CD4-positive, alpha-beta T cell (primary cell): ENCODE data around the gene WFDC5. TPM values are rescaled to one million over a fixed set of nuclear protein-coding genes. Genes with fewer than 3 reads are reported as not detected.

Experiments
- ATAC-seq: fragments of 200-7000 bp; cut with Tn5 transposase; one replicate; pipeline ENCODE4 v1.10.0; 2022; ENCODE audit warnings: mild to moderate bottlenecking; ENCODE audit not compliant: poor library complexity
- CTCF ChIA-PET: fragments of 350-600 bp; sonication (Branson Sonifier 250); formaldehyde crosslinking; loops from one replicate; lab custom pipeline; 2021; ENCODE audit warnings: antibody characterized with exemption, inconsistent platforms; lab: Charles Lee
- POLR2A ChIA-PET: fragments of 350-600 bp; sonication (Branson Sonifier 250); formaldehyde crosslinking; loops from one replicate; lab custom pipeline; 2021; ENCODE audit warnings: antibody characterized with exemption, inconsistent platforms; lab: Charles Lee
- DNase-seq, 14 experiments: peaks; one replicate each; pipeline ENCODE4 v3.0.0-alpha.2; 2013 to 2020; ENCODE audit warnings: mixed read lengths in 2 of 14
- H3K27ac ChIP-seq, 2 donors: one replicate each; pipeline versions ENCODE4 v1.5.1 to v1.7.0; 2013; ENCODE audit warnings: low read length in 2 of 2, low read depth in 1 of 2, mild to moderate bottlenecking in 1 of 2
- H3K27me3 ChIP-seq, 2 experiments: 1 replicate in 1 of 2; 2 replicates in 1 of 2; pipeline versions ENCODE4 v1.6.1 to v1.7.0; 2013; ENCODE audit warnings: low read length in 2 of 2, control low read depth in 1 of 2, mild to moderate bottlenecking in 1 of 2, moderate library complexity in 1 of 2; ENCODE audit not compliant: insufficient read depth in 2 of 2, control insufficient read depth in 1 of 2
- H3K36me3 ChIP-seq: one replicate; pipeline ENCODE4 v1.6.1; 2013; ENCODE audit warnings: low read length, control low read depth; ENCODE audit not compliant: insufficient read depth
- H3K4me1 ChIP-seq: one replicate; pipeline ENCODE4 v1.6.1; 2013; ENCODE audit warnings: low read length, control low read depth; ENCODE audit not compliant: insufficient read depth
- H3K4me3 ChIP-seq: one replicate; pipeline ENCODE4 v1.5.1; 2013; ENCODE audit warnings: mild to moderate bottlenecking, low read length, moderate library complexity
- H3K9me3 ChIP-seq, 2 experiments: 1 replicate in 1 of 2; 2 replicates in 1 of 2; pipeline versions ENCODE4 v1.6.1 to v1.7.0; 2013; ENCODE audit warnings: low read length in 2 of 2, mild to moderate bottlenecking in 2 of 2, control low read depth in 1 of 2, moderate library complexity in 1 of 2; ENCODE audit not compliant: control insufficient read depth in 1 of 2, insufficient read depth in 1 of 2
- H3K27ac Mint-ChIP-seq: one replicate; pipeline ENCODE4 v1.8.0; 2020; ENCODE audit warnings: mixed read lengths
- H3K27me3 Mint-ChIP-seq: one replicate; pipeline ENCODE4 v1.8.0; 2021; ENCODE audit warnings: mixed read lengths
- H3K36me3 Mint-ChIP-seq: one replicate; pipeline ENCODE4 v1.8.0; 2021; ENCODE audit warnings: low read depth, mixed read lengths
- H3K4me1 Mint-ChIP-seq: one replicate; pipeline ENCODE4 v1.8.0; 2021; ENCODE audit warnings: low read depth, mixed read lengths
- H3K4me3 Mint-ChIP-seq: one replicate; pipeline ENCODE4 v1.8.0; 2020; ENCODE audit warnings: mild to moderate bottlenecking, mixed read lengths
- H3K9me3 Mint-ChIP-seq: one replicate; pipeline ENCODE4 v1.8.0; 2020; ENCODE audit warnings: mixed read lengths
- intact Hi-C, 2 experiments: fragments of 100-400 bp; cut with DNase I in 1 of 2; cut with micrococcal nuclease in 1 of 2; formaldehyde crosslinking; loops; one replicate each; pipeline versions ENCODE4 v1.15.1 to v1.9.0; 2023 to 2025; cut with DNase I, micrococcal nuclease
- total RNA-seq, 174 experiments: library from RNA in 2 of 174; stranded (reverse) in 2 of 174; gene quantifications; one replicate each; pipeline ENCODE4 v1.2.3 and lab custom pipeline; 2021 to 2026
- TF ChIP-seq, protein P1 (sequence below): fragments of 200-600 bp; IDR thresholded peaks from one replicate; pipeline ENCODE4 v1.8.0; 2022; ENCODE audit warnings: antibody characterized with exemption, mild to moderate bottlenecking

The WFDC5 gene
- total RNA-seq, 2 experiments from 2014 or later: not detected

GRCh38 chr20:45113865-45114264 is 1.1 kb downstream of the WFDC5 start:
- no peaks in the 10 kb centered on the region for H3K36me3 Mint-ChIP-seq
- peaks cover 0 to 4% of the 10 kb centered on the region in 2 experiments for H3K27me3 ChIP-seq
- DNase-seq (no peak), ATAC-seq (no peak)
- no peak overlapping the region for H3K27ac ChIP-seq
- ChIA-PET POLR2A (no interaction called here), CTCF (no interaction called here)
- peaks cover 6% of the 10 kb centered on the region for H3K4me1 ChIP-seq
- H3K36me3 ChIP-seq: no peaks in the 10 kb centered on the region
- no peaks in the 10 kb centered on the region for H3K27me3 Mint-ChIP-seq
- peaks cover 5% of the 10 kb centered on the region for H3K4me1 Mint-ChIP-seq
- no peaks in the 10 kb centered on the region for H3K9me3 ChIP-seq
- no peak overlapping the region for H3K4me3 ChIP-seq
- TF ChIP-seq, protein P1, sequence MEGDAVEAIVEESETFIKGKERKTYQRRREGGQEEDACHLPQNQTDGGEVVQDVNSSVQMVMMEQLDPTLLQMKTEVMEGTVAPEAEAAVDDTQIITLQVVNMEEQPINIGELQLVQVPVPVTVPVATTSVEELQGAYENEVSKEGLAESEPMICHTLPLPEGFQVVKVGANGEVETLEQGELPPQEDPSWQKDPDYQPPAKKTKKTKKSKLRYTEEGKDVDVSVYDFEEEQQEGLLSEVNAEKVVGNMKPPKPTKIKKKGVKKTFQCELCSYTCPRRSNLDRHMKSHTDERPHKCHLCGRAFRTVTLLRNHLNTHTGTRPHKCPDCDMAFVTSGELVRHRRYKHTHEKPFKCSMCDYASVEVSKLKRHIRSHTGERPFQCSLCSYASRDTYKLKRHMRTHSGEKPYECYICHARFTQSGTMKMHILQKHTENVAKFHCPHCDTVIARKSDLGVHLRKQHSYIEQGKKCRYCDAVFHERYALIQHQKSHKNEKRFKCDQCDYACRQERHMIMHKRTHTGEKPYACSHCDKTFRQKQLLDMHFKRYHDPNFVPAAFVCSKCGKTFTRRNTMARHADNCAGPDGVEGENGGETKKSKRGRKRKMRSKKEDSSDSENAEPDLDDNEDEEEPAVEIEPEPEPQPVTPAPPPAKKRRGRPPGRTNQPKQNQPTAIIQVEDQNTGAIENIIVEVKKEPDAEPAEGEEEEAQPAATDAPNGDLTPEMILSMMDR: no peak
- H3K9me3 Mint-ChIP-seq: no peaks in the 10 kb centered on the region
- no peak overlapping the region for H3K27ac Mint-ChIP-seq
- H3K4me3 Mint-ChIP-seq: no peak overlapping the region
- intact Hi-C loops: no loop called here

- Histone ChIP-seq H3K4me1 (peaks cover 6% of the 10 kb centered on the region), H3K4me3 (no peak overlapping the region), H3K9me3 (no peaks in the 10 kb centered on the region), H3K36me3 (no peaks in the 10 kb centered on the region), H3K27me3 (peaks cover 0 to 4% of the 10 kb centered on the region in 2 experiments), H3K27ac (no peak overlapping the region)
- POLR2A ChIA-PET: no interaction called here
- CTCF ChIA-PET: interaction anchor here (1.2 kb wide), 1 partner anchor 15 kb away, joined by 4 read pairs; no protein-coding TSS in a partner anchor
- Mint-ChIP-seq H3K9me3 (no peaks in the 10 kb centered on the region), H3K36me3 (no peaks in the 10 kb centered on the region), H3K4me3 (no peak overlapping the region), H3K27me3 (no peaks in the 10 kb centered on the region), H3K4me1 (peaks cover 5% of the 10 kb centered on the region), H3K27ac (no peak overlapping the region)
- TF ChIP-seq, protein P1: no peak
- intact Hi-C loops: no loop called here
- DNase-seq: no peak
- no peak for ATAC-seq
Observed at GRCh38 chr20:45112754-45113153, 2.2 kb downstream of the WFDC5 start.

- Histone ChIP-seq H3K9me3 (no peaks in the 10 kb centered on the region), H3K27me3 (peaks cover 0 to 4% of the 10 kb centered on the region in 2 experiments), H3K36me3 (no peaks in the 10 kb centered on the region), H3K4me1 (peaks cover 6% of the 10 kb centered on the region), H3K4me3 (no peak overlapping the region), H3K27ac (no peak overlapping the region)
- Mint-ChIP-seq H3K4me3 (no peak overlapping the region), H3K9me3 (no peaks in the 10 kb centered on the region), H3K27ac (no peak overlapping the region), H3K27me3 (no peaks in the 10 kb centered on the region), H3K4me1 (peaks cover 5% of the 10 kb centered on the region), H3K36me3 (no peaks in the 10 kb centered on the region)
- TF ChIP-seq, protein P1: peak; percentile 40
- DNase-seq (peak in 4 of 14 experiments; percentile 13 to 37 (median 26)), ATAC-seq (no peak)
- ChIA-PET POLR2A (no interaction called here), CTCF (interaction anchor here (1.1 to 2.2 kb wide), 3 partner anchors 14 to 101 kb away, joined by 4 to 5 read pairs (median 4); no protein-coding TSS in a partner anchor)
- intact Hi-C loops: no loop called here
Observed at GRCh38 chr20:45111799-45112471, 3.0 kb downstream of the WFDC5 start.
